Measurements from ENCODE around the gene GGA1. TPM values are rescaled to one million over a fixed set of nuclear protein-coding genes. Genes with fewer than 3 reads are reported as not detected.
A peak's percentile ranks its signal among the peaks of the same experiment; 100 is the strongest.

GGA1 gene
- total and polyA plus RNA-seq, 2 donors (not counting 1 experiment from before 2014, with no cell fraction given): 18.0 to 27.9 TPM

GRCh38 chr22:37640591-37641560 is 32.2 kb downstream of the GGA1 start:
- Histone ChIP-seq H3K27me3 (ENCODE audit: control insufficient read depth, insufficient read depth, low read length) (no peaks in the 10 kb centered on the region), H3K9me3 (ENCODE audit: control insufficient read depth, insufficient read depth, low read depth, low read length) (no peaks in the 10 kb centered on the region), H3K4me3 (replicated peaks in 1 of 4; ENCODE audit: control extremely low read depth in 1 of 4, insufficient read depth in 1 of 4, low read depth in 3 of 4, low read length in 4 of 4) (peak overlapping the region in 3 of 4 experiments; percentile 24 to 64 (median 46)), H3K9ac (ENCODE audit: insufficient read depth, low read length) (no peak overlapping the region), H3K27ac (ENCODE audit: insufficient read depth, low read length) (no peak overlapping the region), H3K79me2 (ENCODE audit: control insufficient read depth, insufficient read depth, low read length) (no peaks in the 10 kb centered on the region), H2AFZ (ENCODE audit: low read length) (no peak overlapping the region), H3K36me3 (ENCODE audit: control insufficient read depth, insufficient read depth, low read length) (peaks cover 4% of the 10 kb centered on the region), H3K4me2 (ENCODE audit: extremely low read depth, insufficient read depth, low read length) (peak overlapping the region; percentile 82), H3K4me1 (ENCODE audit: control insufficient read depth, extremely low read depth, insufficient read depth, low read length) (peaks cover 18% of the 10 kb centered on the region), H4K20me1 (ENCODE audit: control insufficient read depth, extremely low read depth, insufficient read depth, low read length) (no peaks in the 10 kb centered on the region)
- no peak for DNase-seq (ENCODE audit: low read depth in 2 of 2)
- no peak for TF ChIP-seq CTCF (conservative IDR thresholded peaks at IDR 0.05 in 1 of 2, IDR thresholded peaks at IDR 0.05 in 1 of 2; ENCODE audit: low read depth in 1 of 2, low read length in 2 of 2)
- TF ChIP-seq EZH2 (IDR thresholded peaks at IDR 0.05; ENCODE audit: low read length, missing control alignments): no peak

- Histone ChIP-seq H2AFZ (ENCODE audit: low read length) (no peak overlapping the region), H3K36me3 (ENCODE audit: control insufficient read depth, insufficient read depth, low read length) (peaks cover 4% of the 10 kb centered on the region)
These were observed 32.9 kb downstream of the GGA1 start for GRCh38 chr22:37641561-37641949.

More at GRCh38 chr22:37641561-37641949, 32.9 kb downstream of the GGA1 start:
- H3K27ac ChIP-seq (ENCODE audit: insufficient read depth, low read length): no peak overlapping the region
- H3K79me2 ChIP-seq (ENCODE audit: control insufficient read depth, insufficient read depth, low read length): no peaks in the 10 kb centered on the region
- no peak overlapping the region for H3K4me3 ChIP-seq (replicated peaks in 1 of 4; ENCODE audit: control extremely low read depth in 1 of 4, insufficient read depth in 1 of 4, low read depth in 3 of 4, low read length in 4 of 4)
- H3K9ac ChIP-seq (ENCODE audit: insufficient read depth, low read length): no peak overlapping the region
- H4K20me1 ChIP-seq (ENCODE audit: control insufficient read depth, extremely low read depth, insufficient read depth, low read length): no peaks in the 10 kb centered on the region
- H3K4me2 ChIP-seq (ENCODE audit: extremely low read depth, insufficient read depth, low read length): no peak overlapping the region
- peaks cover 17% of the 10 kb centered on the region for H3K4me1 ChIP-seq (ENCODE audit: control insufficient read depth, extremely low read depth, insufficient read depth, low read length)
- TF ChIP-seq EZH2 (IDR thresholded peaks at IDR 0.05; ENCODE audit: low read length, missing control alignments): no peak
- no peak for TF ChIP-seq CTCF (conservative IDR thresholded peaks at IDR 0.05 in 1 of 2, IDR thresholded peaks at IDR 0.05 in 1 of 2; ENCODE audit: low read depth in 1 of 2, low read length in 2 of 2)
- no peaks in the 10 kb centered on the region for H3K9me3 ChIP-seq (ENCODE audit: control insufficient read depth, insufficient read depth, low read depth, low read length)
- no peaks in the 10 kb centered on the region for H3K27me3 ChIP-seq (ENCODE audit: control insufficient read depth, insufficient read depth, low read length)
- DNase-seq (ENCODE audit: low read depth in 2 of 2): no peak
